K562 (cell line): Measurements from ENCODE around the gene KIF12. TPM values are rescaled to one million over a fixed set of nuclear protein-coding genes. Genes with fewer than 3 reads are reported as not detected.

Experiments
- ATAC-seq: fragments of 200-7000 bp; cut with Tn5 transposase; 3 replicates; pipeline ENCODE4 v1.9.1; 2020; ENCODE audit warnings: moderate library complexity
- BruUV-seq: library from RNA; stranded (reverse); fragments of 400-500 nt; replicated peaks from 2 replicates; lab custom pipeline; 2021; lab: Mats Ljungman, UMichigan
- CTCF ChIA-PET: fragments of 300-600 bp; formaldehyde crosslinking; extraction: SDS; loops from one replicate; lab custom pipeline; 2021; ENCODE audit warnings: low intra/inter-chr PET ratio; lab: Yijun Ruan, JAX
- POLR2A ChIA-PET: fragments of 300-600, 350-650 bp; sonication (Branson Sonifier 250); formaldehyde crosslinking; extraction: SDS; loops from one replicate; lab custom pipeline; 2021; ENCODE audit warnings: antibody characterized with exemption, inconsistent platforms; lab: Yijun Ruan, JAX
- DNase-seq, 4 experiments: peaks; one replicate each; pipeline versions ENCODE4 v3.0.0 to v3.0.0-alpha.2; 2011 to 2018; ENCODE audit warnings: low spot score in 3 of 4, mixed read lengths in 3 of 4; ENCODE audit errors: extremely low read depth in 1 of 4
- FAIRE-seq: peaks from 2 replicates; lab custom pipeline; 2011; peaks lifted over from hg19 to GRCh38; lab: Jason Lieb, UNC
- H2AFZ ChIP-seq: 2 replicates; pipeline ENCODE4 v1.6.0; 2011; ENCODE audit warnings: low read depth, low read length, control low read depth, inconsistent platforms
- H3K27ac ChIP-seq: fragments of 200-600 bp; 3 replicates; pipeline ENCODE4 v1.8.0; 2011; ENCODE audit warnings: low read depth, mild to moderate bottlenecking, control low read depth, inconsistent platforms, low read length, moderate library complexity, mixed read lengths; ENCODE audit errors: extremely low read depth
- H3K27me3 ChIP-seq, 2 experiments: fragments of 300-600 bp in 1 of 2; 2 replicates in 1 of 2; 3 replicates in 1 of 2; pipeline versions ENCODE4 v1.6.0 to v1.8.0; 2011; ENCODE audit warnings: inconsistent platforms in 2 of 2, low read length in 2 of 2, mild to moderate bottlenecking in 1 of 2, mixed read lengths in 1 of 2, moderate library complexity in 1 of 2; ENCODE audit not compliant: control insufficient read depth in 2 of 2, insufficient read depth in 2 of 2
- H3K36me3 ChIP-seq: fragments of 300-600 bp; 3 replicates; pipeline ENCODE4 v1.8.0; 2011; ENCODE audit warnings: mild to moderate bottlenecking, low read length, inconsistent platforms; ENCODE audit not compliant: control insufficient read depth, insufficient read depth
- H3K4me1 ChIP-seq, 2 experiments: fragments of 200-600 bp in 1 of 2; replicated peaks in 1 of 2; 2 replicates in 1 of 2; 3 replicates in 1 of 2; pipeline versions ENCODE4 v1.5.1 to v1.8.0; 2011; ENCODE audit warnings: inconsistent platforms in 2 of 2, low read length in 2 of 2, mild to moderate bottlenecking in 1 of 2, mixed read lengths in 1 of 2, moderate library complexity in 1 of 2; ENCODE audit not compliant: control insufficient read depth in 2 of 2, insufficient read depth in 2 of 2
- H3K4me2 ChIP-seq: 2 replicates; pipeline ENCODE4 v1.6.1; 2011; ENCODE audit warnings: low read length, control low read depth, inconsistent platforms, mixed read lengths; ENCODE audit not compliant: insufficient read depth
- H3K4me3 ChIP-seq: fragments of 200-600 bp; sonication (generic), shearing (Covaris generic); 2 replicates; pipeline ENCODE4 v1.5.1; 2016; ENCODE audit warnings: control low read depth, inconsistent platforms
- H3K79me2 ChIP-seq: fragments of 200-600 bp; 3 replicates; pipeline ENCODE4 v1.8.0; 2011; ENCODE audit warnings: low read length, inconsistent platforms; ENCODE audit not compliant: control insufficient read depth, insufficient read depth
- H3K9ac ChIP-seq, 2 experiments: 2 replicates each; pipeline versions ENCODE4 v1.6.0 to v1.6.1; 2011; ENCODE audit warnings: low read depth in 2 of 2, low read length in 2 of 2, control low read depth in 1 of 2, inconsistent platforms in 1 of 2, mild to moderate bottlenecking in 1 of 2, mixed read lengths in 1 of 2; ENCODE audit not compliant: insufficient read depth in 1 of 2
- H3K9me1 ChIP-seq: one replicate; pipeline ENCODE4 v1.6.0; 2011; ENCODE audit warnings: inconsistent platforms, mild to moderate bottlenecking, low read length, moderate library complexity; ENCODE audit not compliant: control insufficient read depth, insufficient read depth
- H3K9me3 ChIP-seq: replicated peaks from 2 replicates; pipeline ENCODE4 v1.5.1; 2011; ENCODE audit warnings: low read depth, low read length, inconsistent platforms; ENCODE audit not compliant: control insufficient read depth, insufficient read depth
- H4K20me1 ChIP-seq: replicated peaks from 2 replicates; pipeline ENCODE4 v1.6.1; 2011; ENCODE audit warnings: low read length, inconsistent platforms, mixed read lengths; ENCODE audit not compliant: control insufficient read depth, insufficient read depth
- ELF1 ChIP-seq: fragments of 200-800 bp; sonication (Bioruptor generic); IDR thresholded peaks from 2 replicates; pipeline ENCODE4 v1.6.1; 2016; ENCODE audit warnings: missing genetic modification characterization, missing compliant biosample characterization
- HMGN3 ChIP-seq: IDR thresholded peaks from 2 replicates; pipeline ENCODE4 v1.6.1; 2011; ENCODE audit warnings: borderline replicate concordance, low read depth, mild to moderate bottlenecking, mixed read lengths, low read length; ENCODE audit not compliant: insufficient read length; ENCODE audit errors: extremely low read depth
- HNRNPH1 ChIP-seq: fragments of 200-400 bp; formaldehyde crosslinking; optimal IDR thresholded peaks from 2 replicates; pipeline ENCODE3; 2017; ENCODE audit warnings: low read depth, mild to moderate bottlenecking, low read length, moderate library complexity
- MTA2 ChIP-seq: fragments of 450-650 bp; IDR thresholded peaks from 2 replicates; pipeline ENCODE4 v1.6.1; 2016; ENCODE audit warnings: low read depth
- SIRT6 ChIP-seq: IDR thresholded peaks from one replicate; pipeline ENCODE4 v1.6.1; 2012; ENCODE audit warnings: low read depth, mild to moderate bottlenecking, control low read depth, inconsistent platforms, low read length, moderate library complexity
- SRSF7 ChIP-seq: fragments of 200-400 bp; formaldehyde crosslinking; optimal IDR thresholded peaks from 2 replicates; pipeline ENCODE3; 2017; ENCODE audit warnings: mild to moderate bottlenecking, low read depth, low read length
- TEAD4 ChIP-seq, 2 experiments: sonication (generic) in 1 of 2; formaldehyde crosslinking in 1 of 2; IDR thresholded peaks; 2 replicates each; pipeline versions ENCODE4 v1.6.1 to v1.8.0; 2012 to 2022; ENCODE audit warnings: borderline replicate concordance in 1 of 2, inconsistent platforms in 1 of 2, low read length in 1 of 2, mild to moderate bottlenecking in 1 of 2, missing genetic modification reagents in 1 of 2
- VEZF1 ChIP-seq: fragments of 200-800 bp; sonication (Bioruptor generic); IDR thresholded peaks from 2 replicates; pipeline ENCODE4 v1.6.1; 2017; ENCODE audit warnings: missing genetic modification characterization, missing compliant biosample characterization
- ZNF23 ChIP-seq: fragments of 250-450 bp; sonication (Bioruptor Pico); IDR thresholded peaks from 2 replicates; pipeline ENCODE4 v1.4.0; 2020; ENCODE audit warnings: mild to moderate bottlenecking
- ZNF561 ChIP-seq: fragments of 450-650 bp; formaldehyde crosslinking; conservative IDR thresholded peaks from 2 replicates; pipeline ENCODE4 v1.4.0; 2020; ENCODE audit warnings: mild to moderate bottlenecking, moderate library complexity
- WGBS: fragments of 100-300 bp; shearing (Covaris generic); methylation state at CpG from one replicate; pipeline ENCODE4 v1.1.6; 2016; ENCODE audit warnings: low coverage, mixed read lengths; ENCODE audit not compliant: insufficient coverage; ENCODE audit errors: missing lambda C conversion rate; 5-methylcytosine and 5-hydroxymethylcytosine counted together
- in situ Hi-C: fragments of 300-500 bp; cut with MboI; formaldehyde crosslinking; loops from 4 replicates; pipeline ENCODE4 v1.15.0; 2018; ENCODE audit warnings: inconsistent platforms, mixed read lengths
- intact Hi-C: fragments of 100-400 bp; cut with micrococcal nuclease; formaldehyde crosslinking; loops from 2 replicates; pipeline ENCODE4 v1.14.2; 2022
- polyA plus RNA-seq, 8 experiments: library from polyadenylated mRNA; depleted of rRNA in 4 of 8; stranded (reverse) in 5 of 8; unstranded in 3 of 8; fragments of >200 nt; fragmentation: Nextera tagmentation in 2 of 8; fragmentation: Illumina TruSeq in 1 of 8; extraction: Ambion mirVana in 2 of 8; extraction: Trizol in 1 of 8; gene quantifications; 2 replicates each; pipeline versions ENCODE4 v1.2.1 to v1.2.3, GENCODE V29; 2011 to 2014; ENCODE audit warnings: inconsistent platforms in 1 of 8, missing spikeins in 1 of 8
- total RNA-seq, 7 experiments: library from RNA; depleted of rRNA in 6 of 7; stranded (reverse); fragments of >200 nt in 6 of 7; fragmentation: Illumina TruSeq in 2 of 7; extraction: Trizol in 2 of 7; gene quantifications; 2 replicates each; pipeline versions ENCODE4 v1.2.1 to v1.2.3, GENCODE V29; 2011 to 2021; ENCODE audit warnings: low replicate concordance in 1 of 7

The KIF12 gene
- total and polyA plus RNA-seq, 9 of the 15 experiments (the other 6 are each of a cell fraction or from before 2014, with no cell fraction given), result not detected

GRCh38 chr9:114116126-114116747 lies 17.1 kb upstream of the KIF12 start (continued):
- TF ChIP-seq HMGN3 (no peak), MTA2 (no peak), ZNF23 (CRISPR knock-in tag) (no peak)

GRCh38 chr9:114115654-114116125 lies 16.6 kb upstream of the KIF12 start:
- no peak for DNase-seq
- H3K9me3 ChIP-seq, result no peaks in the 10 kb centered on the region
- CTCF ChIA-PET, result no interaction called here
- H2AFZ ChIP-seq, result no peak overlapping the region
- H3K36me3 ChIP-seq, result no peaks in the 10 kb centered on the region
- H3K4me3 ChIP-seq, result no peak overlapping the region
- no peak overlapping the region for H3K27ac ChIP-seq
- TF ChIP-seq TEAD4 (IDR thresholded peaks at IDR 0.05; ENCODE audit: low read length) (no peak), TEAD4 (CRISPR knock-in tag; IDR thresholded peaks at IDR 0.05; ENCODE audit: borderline replicate concordance) (no peak), ZNF561 (CRISPR knock-in tag) (no peak), HNRNPH1 (no peak), VEZF1 (CRISPR knock-in tag) (no peak), ELF1 (tag) (no peak), SRSF7 (no peak), SIRT6 (no peak)
- TF ChIP-seq, all 486 proteins: peak for 0
- no TSS peak for BruUV-seq
- ATAC-seq (no peak), FAIRE-seq (no peak)
- intact Hi-C loops, result no loop called here
- H3K27me3 ChIP-seq, result peaks cover 14 to 47% of the 10 kb centered on the region in 2 experiments; a peak in 3 of 5 replicates
- H3K79me2 ChIP-seq, result no peaks in the 10 kb centered on the region
- in situ Hi-C loops, result no loop called here
- POLR2A ChIA-PET, result interaction anchor here (0.6 to 0.9 kb wide), 3 partner anchors 26 to 46 kb away, joined by 3 to 4 read pairs (median 4); no protein-coding TSS in a partner anchor
- no peak overlapping the region for H3K4me2 ChIP-seq
- no peaks in the 10 kb centered on the region for H4K20me1 ChIP-seq
- no peaks in the 10 kb centered on the region for H3K9me1 ChIP-seq
- H3K4me1 ChIP-seq, result no peaks in the 10 kb centered on the region
- WGBS, result under 1% methylated on average over 9 of the region's 9 CpGs
- no peak overlapping the region for H3K9ac ChIP-seq
